B cell (primary cell): ENCODE results near the gene UBQLN4.

Source experiments
- CTCF ChIP-seq: fragments of 200-600 bp; IDR thresholded peaks from one replicate; pipeline ENCODE4 v1.8.0; 2022; ENCODE audit warnings: antibody characterized with exemption, mild to moderate bottlenecking
- EZH2 ChIP-seq: IDR thresholded peaks from 2 replicates; pipeline ENCODE4 v1.6.1; 2012; ENCODE audit warnings: borderline replicate concordance, low read depth, mild to moderate bottlenecking, moderate library complexity, low read length; ENCODE audit not compliant: insufficient read depth, poor library complexity, severe bottlenecking

- TF ChIP-seq CTCF (no peak), EZH2 (no peak)
Measured at GRCh38 chr1:156076609-156077429, 23.2 kb upstream of the UBQLN4 start.
